HG03066 (cell line): ENCODE results near the gene ATG7.
"Not testable (repeated sequence)": the region's sequence is repeated elsewhere in the genome, so short reads cannot be mapped to it uniquely, and the experiment has no call there.

Experiments used
- ATAC-seq: cut with Tn5 transposase; IDR thresholded peaks from one replicate; pipeline ENCODE4 v1.9.1; 2021; ENCODE audit warnings: low read depth; ENCODE audit not compliant: unreplicated experiment

The ATG7 gene

DNA sequence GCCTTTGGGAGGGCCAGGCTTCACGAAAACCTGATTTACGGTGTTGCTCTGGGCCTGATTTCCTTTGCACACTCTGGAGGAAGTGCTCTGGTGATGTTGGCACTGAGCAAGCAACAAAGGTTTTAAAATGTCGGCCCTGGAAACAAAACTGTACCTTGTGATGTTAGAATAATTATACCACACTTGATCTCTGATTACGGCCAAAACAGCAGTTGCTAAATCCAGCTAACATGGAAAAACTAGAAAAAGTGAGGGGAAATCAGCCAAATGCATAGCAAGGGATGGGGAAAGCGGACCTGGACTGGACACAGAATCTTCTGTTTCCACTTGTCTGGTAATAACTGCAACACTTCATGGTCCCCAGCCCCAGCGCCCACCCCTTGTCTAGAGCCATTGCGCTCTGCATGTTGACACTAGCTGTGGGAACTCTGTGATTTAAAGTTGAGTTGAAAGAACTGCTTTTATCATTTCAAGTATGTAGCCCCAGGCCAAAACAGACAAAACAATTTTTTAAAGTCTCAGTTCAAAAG, 251.4 kb downstream of the ATG7 start:
- no peak for ATAC-seq

DNA sequence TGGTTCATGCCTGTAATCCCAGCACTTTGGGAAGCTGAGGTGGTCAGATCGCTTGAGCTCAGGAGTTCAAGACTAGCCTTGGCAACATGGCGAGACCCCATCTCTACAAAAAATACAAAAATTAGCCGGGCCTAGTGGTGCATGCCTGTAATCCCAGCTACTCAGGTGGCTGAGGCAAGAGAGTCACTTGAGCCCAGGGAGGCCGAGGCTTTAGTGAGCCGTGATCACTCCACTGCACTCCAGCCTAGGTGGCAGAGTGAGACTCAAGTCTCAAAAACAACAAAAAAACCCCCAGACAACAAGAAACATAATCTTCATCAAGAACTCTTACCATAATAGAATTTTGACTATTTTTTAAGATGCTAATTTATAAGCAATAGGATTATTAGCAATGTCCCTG, 253.9 kb downstream of the ATG7 start:
- not testable (repeated sequence) for ATAC-seq

DNA sequence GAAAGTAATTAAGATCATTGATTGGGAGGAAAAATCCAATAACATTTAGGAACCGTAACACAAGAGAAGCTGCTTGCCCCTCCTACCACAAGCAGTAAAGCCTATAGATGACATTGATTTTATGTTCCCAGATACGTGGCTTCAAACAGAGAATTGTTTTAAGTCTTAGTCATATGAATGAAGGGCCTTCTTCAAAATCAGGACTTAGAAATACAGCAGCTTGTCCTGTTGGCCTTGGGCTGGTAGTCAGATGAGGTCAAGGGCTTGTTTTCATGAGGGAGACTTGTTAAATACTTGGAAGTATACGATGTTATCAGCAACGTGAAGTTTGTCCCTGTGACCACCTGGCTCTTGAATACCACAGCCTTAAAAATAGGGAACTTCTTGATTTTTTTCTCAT, 257.1 kb downstream of the ATG7 start:
- no peak for ATAC-seq

- no peak for ATAC-seq
Observed at GRCh38 chr3:11530153-11530721, 258.0 kb downstream of the ATG7 start.

GRCh38 chr3:11532931-11533391, 260.8 kb downstream of the ATG7 start:
- no peak for ATAC-seq

- ATAC-seq = no peak
Observed at GRCh38 chr3:11534011-11534792, 262.0 kb downstream of the ATG7 start.

GRCh38 chr3:11534793-11535101, 262.6 kb downstream of the ATG7 start:
- ATAC-seq = no peak

- ATAC-seq = no peak
Observed at GRCh38 chr3:11535243-11535960, 263.2 kb downstream of the ATG7 start.

DNA sequence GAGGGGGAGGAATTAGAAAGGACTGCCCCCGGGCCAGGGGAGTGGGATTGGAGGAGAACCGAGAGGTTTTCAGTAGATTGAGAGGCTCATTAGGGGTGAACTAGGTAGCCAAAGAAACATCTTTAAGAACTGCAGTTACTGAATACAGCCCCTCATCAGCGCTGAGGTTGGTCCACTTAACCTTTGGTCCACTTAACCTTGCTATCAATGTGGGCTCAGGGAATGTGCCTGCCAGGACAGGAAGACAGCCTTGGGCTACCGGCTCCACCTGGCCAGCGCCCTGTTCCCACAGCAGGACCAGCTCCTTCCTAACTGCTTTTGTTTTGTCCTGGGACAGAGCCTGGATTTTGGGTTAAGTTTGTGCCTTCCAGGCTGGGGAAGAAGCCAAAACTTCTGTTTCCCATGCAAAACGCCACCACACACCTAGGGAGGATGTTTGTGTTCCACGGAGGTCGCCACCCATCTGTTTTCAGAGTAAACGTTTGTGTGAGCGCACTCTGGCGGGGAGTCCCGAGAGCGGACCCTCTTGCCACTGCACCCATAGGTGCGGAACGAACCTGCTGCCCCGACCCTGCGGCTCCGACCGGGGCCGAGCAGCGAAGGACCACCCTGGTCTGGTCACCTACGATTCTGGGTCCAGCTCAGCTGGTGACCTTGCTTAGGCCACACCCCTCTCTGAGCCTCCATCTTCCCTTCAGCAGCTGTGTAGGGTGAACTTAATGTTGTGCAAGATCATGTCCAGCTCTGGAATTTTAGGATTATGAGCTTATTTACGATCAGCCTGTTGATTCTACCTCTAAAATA, 264.1 kb downstream of the ATG7 start:
- ATAC-seq = no peak

DNA sequence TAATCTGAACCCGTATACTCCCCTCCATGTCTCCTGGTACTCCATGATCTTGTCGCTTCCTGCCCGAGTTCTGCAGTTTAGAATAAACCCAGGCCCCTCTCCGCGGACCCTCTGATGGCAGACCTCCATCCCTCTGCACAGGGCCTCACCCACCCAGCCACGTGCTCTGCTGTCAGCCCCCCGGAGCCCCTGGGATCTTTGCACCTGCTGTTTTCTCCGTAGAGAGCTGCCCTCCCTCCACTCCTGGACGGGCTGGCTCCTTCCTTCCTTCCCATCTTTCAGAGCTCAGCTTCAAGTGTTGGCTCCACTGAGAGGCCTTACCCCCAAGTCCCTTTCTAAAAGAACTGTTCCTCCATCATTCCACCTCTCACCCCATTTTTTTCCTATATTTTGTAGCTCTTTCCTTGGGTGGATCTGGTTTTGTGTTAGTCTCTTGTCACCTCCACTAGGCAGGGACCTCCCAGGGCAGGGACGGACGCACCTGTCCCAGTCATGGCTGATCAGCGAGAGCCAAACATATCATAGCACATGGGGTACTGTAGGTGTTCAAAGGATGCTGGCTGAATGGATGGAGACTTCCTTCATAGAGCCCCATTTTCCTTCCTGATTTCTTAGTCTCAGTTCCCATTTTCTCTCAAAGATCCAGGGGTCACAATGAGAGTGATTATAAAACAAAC, 264.9 kb downstream of the ATG7 start:
- no peak for ATAC-seq

DNA sequence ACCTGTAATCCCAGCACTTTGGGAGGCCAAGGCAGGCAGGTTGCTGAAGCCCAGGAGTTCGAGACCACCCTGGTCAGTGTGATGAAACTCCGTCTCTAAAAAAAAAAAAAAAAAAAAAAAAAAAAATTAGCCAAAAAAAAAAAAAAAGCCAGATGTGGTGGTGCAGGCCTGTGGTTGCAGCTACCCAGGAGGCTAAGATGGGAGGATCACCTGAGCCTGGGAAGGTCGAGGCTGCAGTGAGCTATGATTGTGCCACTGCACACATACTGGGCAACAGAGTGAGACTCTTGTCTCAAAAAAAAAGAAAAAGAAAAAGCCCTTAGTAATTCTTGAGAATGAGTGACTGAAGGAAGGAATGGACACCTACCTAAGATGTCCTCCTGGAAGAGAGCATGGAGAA, 266.4 kb downstream of the ATG7 start:
- ATAC-seq = no peak

- ATAC-seq = no peak
Observed at GRCh38 chr3:11539218-11539617, 267.0 kb downstream of the ATG7 start.

DNA sequence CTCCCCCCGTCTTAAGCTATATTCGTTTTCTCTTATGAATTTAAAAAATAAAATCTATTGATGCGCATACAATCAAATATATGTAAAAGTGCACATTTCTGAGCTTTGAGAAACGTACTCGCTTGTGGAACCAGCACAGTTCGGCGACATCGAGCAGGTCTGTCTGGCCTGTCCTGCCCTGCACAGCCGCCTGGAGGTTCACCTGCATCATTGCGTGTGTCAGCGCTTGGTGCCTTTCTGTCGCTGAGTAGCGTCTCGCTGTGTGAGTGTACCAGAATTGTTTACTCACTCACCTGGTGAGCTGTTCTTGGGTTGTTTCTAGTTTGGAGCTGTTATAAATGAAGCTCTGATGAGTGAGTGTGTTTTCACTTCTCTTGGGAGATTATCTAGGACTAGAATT, 267.5 kb downstream of the ATG7 start:
- ATAC-seq = no peak

DNA sequence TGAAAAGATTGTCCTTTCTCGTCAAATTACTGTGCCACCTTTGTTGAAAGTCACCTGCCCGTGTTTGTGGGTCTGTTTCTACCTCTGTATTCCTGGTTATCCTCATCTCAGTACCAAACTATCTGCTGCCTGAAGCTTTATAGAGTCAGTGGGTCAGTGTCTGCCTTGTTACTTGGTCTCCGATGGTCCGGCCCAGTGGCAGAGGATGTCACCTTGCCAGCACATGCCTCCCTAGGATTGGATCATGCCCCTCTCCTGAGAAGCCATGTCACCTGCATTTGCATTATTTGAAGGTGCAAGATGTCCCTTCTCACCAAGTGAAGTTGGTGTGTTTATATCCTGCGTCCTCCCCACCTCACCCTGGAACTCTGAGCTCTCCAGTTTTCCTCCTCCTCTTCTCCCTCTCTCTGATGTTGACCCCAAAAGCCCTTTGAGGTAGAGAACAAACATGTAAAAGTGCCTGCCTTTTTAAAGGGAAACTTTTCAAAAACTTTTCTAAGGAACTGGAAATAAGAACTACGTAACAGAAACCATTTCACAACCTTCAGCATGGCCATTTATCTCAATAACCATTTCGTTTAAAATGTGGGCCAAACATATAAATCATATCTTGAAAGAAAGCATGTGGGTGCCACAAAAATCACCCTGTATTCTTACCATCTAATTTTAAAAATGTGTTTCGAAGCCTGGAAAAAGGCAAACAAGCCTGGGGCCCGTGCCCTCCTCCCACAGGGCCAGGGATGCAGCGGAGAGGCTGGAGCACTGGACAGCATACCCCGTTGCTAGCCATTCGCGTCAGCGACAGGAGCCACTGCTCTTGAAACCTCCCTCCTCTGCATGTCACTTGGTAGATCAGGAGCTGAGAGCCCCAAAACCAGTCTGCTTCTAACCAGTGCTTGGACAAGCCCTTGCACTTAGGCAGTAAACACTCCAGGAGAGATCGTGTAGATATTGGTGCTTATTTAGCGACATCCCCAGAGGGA, 269.4 kb downstream of the ATG7 start:
- no peak for ATAC-seq

- no peak for ATAC-seq
Observed at GRCh38 chr3:11542551-11542950, 270.4 kb downstream of the ATG7 start.

DNA sequence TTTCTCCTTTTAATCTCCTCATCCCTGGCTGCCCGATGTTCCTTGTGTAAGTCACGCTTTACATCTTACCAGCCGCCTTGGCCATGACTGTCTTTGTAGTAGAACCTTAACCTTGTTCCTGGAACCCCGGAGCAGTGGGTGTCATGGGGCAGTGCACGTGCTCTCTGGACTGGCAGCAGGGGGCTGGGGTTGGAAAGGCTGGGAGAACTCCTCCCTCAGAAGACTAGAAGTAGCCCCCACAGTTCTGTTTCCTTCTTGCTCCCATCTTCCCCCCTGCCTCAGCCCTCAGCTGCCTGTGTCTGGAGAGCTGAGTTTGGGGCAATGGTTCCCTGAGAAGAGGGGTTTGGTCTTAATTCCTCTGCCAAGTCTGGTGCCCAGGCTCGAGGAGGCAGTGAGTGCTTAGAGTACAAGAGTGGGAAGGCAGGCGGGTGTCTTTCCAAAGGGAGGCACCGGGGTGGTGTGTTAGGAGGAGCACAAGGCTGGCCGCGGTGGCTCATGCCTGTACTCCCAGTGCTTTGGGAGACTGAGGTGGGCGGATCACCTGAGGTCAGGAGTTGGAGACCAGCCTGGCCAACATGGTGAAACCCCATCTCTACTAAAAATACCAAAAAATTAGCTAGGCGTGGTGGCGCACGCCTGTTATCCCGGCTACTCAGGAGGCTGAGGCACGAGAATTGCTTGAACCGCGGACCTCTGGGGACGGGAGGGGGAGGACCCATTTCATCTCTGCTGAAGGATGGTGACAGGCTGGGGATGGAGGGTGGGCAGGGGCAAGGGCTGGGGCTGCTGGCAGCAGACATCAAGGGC, 271.1 kb downstream of the ATG7 start:
- no peak for ATAC-seq

DNA sequence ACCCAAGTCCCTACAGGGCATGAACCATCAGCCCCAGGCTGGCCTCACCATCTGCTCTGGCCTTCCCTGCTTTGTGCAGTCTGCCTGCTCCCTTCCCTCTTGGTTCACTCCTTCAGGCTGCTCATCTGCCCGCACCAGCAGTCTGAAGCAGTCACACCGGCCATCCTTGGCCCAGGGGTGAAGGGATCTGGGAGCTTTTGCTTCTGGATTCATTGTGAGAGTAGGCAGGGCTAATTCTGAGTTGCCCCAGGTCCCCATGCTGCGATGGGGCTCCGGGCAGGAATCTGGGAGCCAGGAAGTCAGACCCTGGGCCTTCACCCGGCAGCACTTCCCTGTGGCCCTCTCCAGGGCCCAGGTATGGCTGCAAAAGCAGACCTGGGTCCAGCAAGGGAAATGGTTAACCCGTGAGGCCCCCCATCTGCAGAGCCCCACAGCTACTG, 271.8 kb downstream of the ATG7 start:
- ATAC-seq = no peak
